ENCODE data around the gene ARFIP1.

Gene ARFIP1

GRCh38 chr4:152943672-152944071 lies 163.9 kb downstream of the ARFIP1 start:
- DNase-seq (ENCODE audit: low spot score), result no peak
- TF ChIP-seq CTCF (IDR thresholded peaks at IDR 0.05; ENCODE audit: extremely low read depth, insufficient read depth, missing control alignments), result no peak
- in situ Hi-C loops (cut with MboI; ENCODE audit: low pct_unique_long_range_greater_than_20kb, low sequenced_read_pairs, unreplicated experiment), result no loop called here

DNA sequence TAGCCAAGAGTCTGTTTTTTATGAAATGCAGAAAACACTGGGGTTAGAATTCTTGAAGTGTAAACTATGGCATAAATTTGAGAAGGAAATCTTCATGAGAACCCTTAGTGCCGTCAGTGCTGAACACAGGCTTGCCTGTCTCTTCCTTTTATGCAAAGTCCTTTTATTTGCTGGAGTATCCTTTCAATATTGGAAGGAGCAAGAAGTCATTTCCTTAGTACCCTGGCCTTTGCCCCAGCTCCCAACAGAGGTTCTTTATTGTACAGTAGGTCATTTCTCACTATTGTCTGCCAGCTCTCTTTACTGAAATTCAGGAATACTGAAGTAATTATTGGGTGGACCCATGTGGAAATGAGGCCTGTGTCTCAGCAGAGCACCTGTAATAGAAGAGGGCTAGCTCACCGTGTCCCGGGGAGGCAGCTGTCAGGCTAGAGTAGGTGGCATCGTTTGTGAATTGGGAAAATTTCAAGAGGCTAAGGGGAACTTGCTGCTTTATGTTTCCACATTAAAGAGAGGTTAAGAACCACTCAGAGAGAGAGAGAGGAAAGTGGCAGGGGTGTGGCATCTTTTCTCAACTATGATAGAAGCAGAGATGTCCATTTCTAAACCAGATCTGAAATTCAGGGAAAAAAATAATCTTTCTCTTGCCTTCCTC lies 165.0 kb downstream of the ARFIP1 start:
- in situ Hi-C loops (cut with MboI; ENCODE audit: low pct_unique_long_range_greater_than_20kb, low sequenced_read_pairs, unreplicated experiment), result no loop called here
- TF ChIP-seq CTCF (IDR thresholded peaks at IDR 0.05; ENCODE audit: extremely low read depth, insufficient read depth, missing control alignments), result no peak
- no peak for DNase-seq (ENCODE audit: low spot score)

DNA sequence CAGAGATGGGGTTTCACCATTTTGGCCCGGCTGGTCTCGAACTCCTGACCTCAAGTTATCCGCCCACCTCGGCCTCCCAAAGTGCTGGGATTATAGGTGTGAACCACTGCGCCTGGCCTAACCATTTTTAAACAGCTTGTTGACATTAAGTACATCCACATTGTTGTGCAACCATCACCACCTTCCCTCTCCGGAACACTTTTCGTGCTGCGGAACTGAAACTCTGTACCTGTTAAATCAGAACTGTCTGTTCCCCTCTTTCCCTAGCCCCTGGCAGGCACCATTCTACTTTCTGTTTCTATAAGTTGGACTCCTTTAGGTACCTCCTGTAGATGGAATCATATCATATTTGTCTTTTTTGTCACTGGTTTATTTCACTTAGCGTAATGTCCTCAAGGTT lies 165.9 kb downstream of the ARFIP1 start:
- in situ Hi-C loops (cut with MboI; ENCODE audit: low pct_unique_long_range_greater_than_20kb, low sequenced_read_pairs, unreplicated experiment), result no loop called here
- DNase-seq (ENCODE audit: low spot score), result no peak
- TF ChIP-seq CTCF (IDR thresholded peaks at IDR 0.05; ENCODE audit: extremely low read depth, insufficient read depth, missing control alignments), result no peak

DNA sequence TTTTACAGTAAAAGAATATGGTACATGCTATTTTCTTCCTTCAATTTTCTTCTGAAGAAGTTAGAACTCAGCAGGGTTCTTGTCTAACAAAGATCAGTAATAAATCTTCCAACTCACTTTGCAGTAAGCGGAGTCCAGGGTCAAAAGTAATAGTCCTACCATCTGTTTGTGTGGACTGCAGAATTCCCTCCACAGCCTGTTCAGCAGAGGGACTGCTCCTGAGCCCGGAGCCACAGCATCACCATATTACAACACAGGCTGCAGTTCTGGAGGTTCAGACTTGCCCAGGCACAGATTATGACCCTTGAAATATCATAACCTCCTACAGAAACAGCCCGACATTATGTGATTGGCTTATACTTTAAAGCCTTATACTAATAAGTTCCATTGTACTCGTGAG lies 166.7 kb downstream of the ARFIP1 start:
- DNase-seq (ENCODE audit: low spot score), result no peak
- in situ Hi-C loops (cut with MboI; ENCODE audit: low pct_unique_long_range_greater_than_20kb, low sequenced_read_pairs, unreplicated experiment), result no loop called here
- no peak for TF ChIP-seq CTCF (IDR thresholded peaks at IDR 0.05; ENCODE audit: extremely low read depth, insufficient read depth, missing control alignments)

GRCh38 chr4:152947311-152947710 lies 167.6 kb downstream of the ARFIP1 start:
- no peak for DNase-seq (ENCODE audit: low spot score)
- in situ Hi-C loops (cut with MboI; ENCODE audit: low pct_unique_long_range_greater_than_20kb, low sequenced_read_pairs, unreplicated experiment), result no loop called here
- no peak for TF ChIP-seq CTCF (IDR thresholded peaks at IDR 0.05; ENCODE audit: extremely low read depth, insufficient read depth, missing control alignments)

- TF ChIP-seq CTCF (IDR thresholded peaks at IDR 0.05; ENCODE audit: extremely low read depth, insufficient read depth, missing control alignments), result no peak
- in situ Hi-C loops (cut with MboI; ENCODE audit: low pct_unique_long_range_greater_than_20kb, low sequenced_read_pairs, unreplicated experiment), result no loop called here
- no peak for DNase-seq (ENCODE audit: low spot score)
Observed at GRCh38 chr4:152949930-152950329, 170.2 kb downstream of the ARFIP1 start.

Measured in GM13977 (cell line).